A549 (cell line): ENCODE results near the gene STIM1. TPM values are rescaled to one million over a fixed set of nuclear protein-coding genes. Genes with fewer than 3 reads are reported as not detected.

Experiments used
- ATAC-seq, 2 experiments: fragments of 200-7000 bp in 1 of 2; fragments of >200 bp in 1 of 2; cut with Nextera tagmentation in 1 of 2; cut with Tn5 transposase in 1 of 2; 3 replicates each; pipeline versions ENCODE4 v1.8.0 to v1.9.1; 2018 to 2020; ENCODE audit warnings: mild to moderate bottlenecking in 1 of 2, moderate library complexity in 1 of 2
- CTCF ChIA-PET: fragments of 300-600 bp; sonication (Branson Sonifier 250); formaldehyde crosslinking; extraction: SDS; loops from one replicate; lab custom pipeline; 2021; ENCODE audit warnings: antibody characterized with exemption, inconsistent platforms; lab: Yijun Ruan, JAX
- POLR2A ChIA-PET: fragments of 350-600 bp; formaldehyde crosslinking; extraction: SDS; loops from one replicate; lab custom pipeline; 2021; ENCODE audit warnings: antibody characterized with exemption, inconsistent platforms; lab: Yijun Ruan, JAX
- DNase-seq, 2 experiments: peaks; one replicate each; pipeline versions ENCODE4 v3.0.0 to v3.0.0-alpha.2; 2011 to 2016; ENCODE audit warnings: low read depth in 1 of 2, low spot score in 1 of 2
- FAIRE-seq: peaks from 2 replicates; lab custom pipeline; 2011; peaks lifted over from hg19 to GRCh38; lab: Jason Lieb, UNC
- H3K27ac ChIP-seq, 2 experiments: fragments of >200 bp; sonication (Bioruptor Twin); formaldehyde crosslinking; 3 replicates each; pipeline ENCODE4 v1.5.1; 2016 to 2017
- H3K4me1 ChIP-seq: fragments of >200 bp; sonication (Bioruptor Twin); formaldehyde crosslinking; 3 replicates; pipeline ENCODE4 v1.6.1; 2016
- H3K4me2 ChIP-seq: fragments of >200 bp; sonication (Bioruptor Twin); formaldehyde crosslinking; 3 replicates; pipeline ENCODE4 v1.6.1; 2016
- H3K4me3 ChIP-seq: fragments of >200 bp; sonication (Bioruptor Twin); formaldehyde crosslinking; 3 replicates; pipeline ENCODE4 v1.5.1; 2016
- H3K9me3 ChIP-seq: fragments of >200 bp; sonication (Bioruptor Twin); formaldehyde crosslinking; 3 replicates; pipeline ENCODE4 v1.6.1; 2016
- BCL3 ChIP-seq: fragments of >200 bp; sonication (Bioruptor Twin); formaldehyde crosslinking; IDR thresholded peaks from 3 replicates; pipeline ENCODE4 v1.6.1; 2016
- CBX2 ChIP-seq: fragments of 200-600 bp; sonication (generic); IDR thresholded peaks from 2 replicates; pipeline ENCODE4 v1.6.1; 2016; ENCODE audit warnings: low read depth, mild to moderate bottlenecking, borderline replicate concordance
- CBX8 ChIP-seq: fragments of 200-600 bp; sonication (generic); IDR thresholded peaks from 2 replicates; pipeline ENCODE4 v1.6.1; 2016
- CEBPB ChIP-seq, 2 experiments: fragments of >200 bp in 1 of 2; sonication (Bioruptor Twin) in 1 of 2; formaldehyde crosslinking in 1 of 2; IDR thresholded peaks; 2 replicates each; pipeline ENCODE4 v1.6.1; 2012 to 2016
- CHD2 ChIP-seq: fragments of 150-350 bp; IDR thresholded peaks from 2 replicates; pipeline ENCODE4 v1.6.1; 2014; ENCODE audit warnings: low read length; ENCODE audit not compliant: partially characterized antibody
- CTCF ChIP-seq: fragments of >200 bp; sonication (Bioruptor Twin); formaldehyde crosslinking; IDR thresholded peaks from 3 replicates; pipeline ENCODE4 v1.5.1; 2016
- E2F6 ChIP-seq: IDR thresholded peaks from 2 replicates; pipeline ENCODE4 v1.6.1; 2012; ENCODE audit warnings: low read depth, borderline replicate concordance
- EHF ChIP-seq: fragments of 250-450 bp; sonication (Bioruptor Pico); IDR thresholded peaks from 2 replicates; pipeline ENCODE4 v1.5.0; 2020; ENCODE audit warnings: mild to moderate bottlenecking
- ESRRA ChIP-seq: fragments of 150-350 bp; IDR thresholded peaks from 2 replicates; pipeline ENCODE4 v1.6.1; 2014; ENCODE audit warnings: mild to moderate bottlenecking, low read length, borderline replicate concordance
- FOSL2 ChIP-seq, 2 experiments: fragments of 450-650 bp in 1 of 2; fragments of >200 bp in 1 of 2; sonication (Bioruptor Twin) in 1 of 2; formaldehyde crosslinking; IDR thresholded peaks; 2 replicates each; pipeline versions ENCODE4 v1.5.0 to v1.6.1; 2016 to 2020; ENCODE audit warnings: mild to moderate bottlenecking in 1 of 2, moderate library complexity in 1 of 2
- GATA3 ChIP-seq: IDR thresholded peaks from 2 replicates; pipeline ENCODE4 v1.6.1; 2012; ENCODE audit warnings: borderline replicate concordance
- HES2 ChIP-seq: fragments of >200 bp; sonication (Bioruptor Twin); formaldehyde crosslinking; IDR thresholded peaks from 2 replicates; pipeline ENCODE4 v1.6.1; 2016
- HEYL ChIP-seq: fragments of 250-450 bp; sonication (Bioruptor Pico); IDR thresholded peaks from 2 replicates; pipeline ENCODE4 v1.8.0; 2021; ENCODE audit warnings: mild to moderate bottlenecking, moderate library complexity
- HOXA7 ChIP-seq: fragments of 250-450 bp; sonication (Bioruptor Pico); IDR thresholded peaks from 2 replicates; pipeline ENCODE4 v1.5.0; 2020; ENCODE audit warnings: mild to moderate bottlenecking, moderate library complexity
- HOXB5 ChIP-seq: fragments of 250-450 bp; sonication (Bioruptor Pico); IDR thresholded peaks from 2 replicates; pipeline ENCODE4 v1.5.0; 2020; ENCODE audit warnings: mild to moderate bottlenecking, moderate library complexity
- JUN ChIP-seq, 2 experiments: fragments of >200 bp; sonication (Bioruptor Twin); formaldehyde crosslinking; IDR thresholded peaks; 2 replicates in 1 of 2; 3 replicates in 1 of 2; pipeline ENCODE4 v1.6.1; 2016 to 2017
- KDM1A ChIP-seq: fragments of 200-600 bp; sonication (generic); IDR thresholded peaks from 2 replicates; pipeline ENCODE4 v1.6.1; 2016; ENCODE audit warnings: low read depth, mild to moderate bottlenecking
- MYC ChIP-seq: IDR thresholded peaks from 2 replicates; pipeline ENCODE4 v1.6.1; 2012; ENCODE audit warnings: mild to moderate bottlenecking, inconsistent platforms, low read length, improper control_type of control experiment, borderline replicate concordance
- NFE2L2 ChIP-seq: fragments of 150-350 bp; conservative IDR thresholded peaks from 2 replicates; pipeline ENCODE4 v1.6.1; 2014; ENCODE audit warnings: low read length
- NPAS2 ChIP-seq: fragments of 250-450 bp; sonication (Bioruptor Pico); IDR thresholded peaks from 2 replicates; pipeline ENCODE4 v1.8.0; 2022; ENCODE audit warnings: mild to moderate bottlenecking, moderate library complexity, borderline replicate concordance
- NR3C1 ChIP-seq: fragments of >200 bp; sonication (Bioruptor Twin); formaldehyde crosslinking; IDR thresholded peaks from 3 replicates; pipeline ENCODE4 v1.6.1; 2017
- PHF8 ChIP-seq: fragments of 200-600 bp; sonication (generic); IDR thresholded peaks from 2 replicates; pipeline ENCODE4 v1.6.1; 2016; ENCODE audit warnings: low read depth, mild to moderate bottlenecking, antibody characterized with exemption, moderate library complexity, borderline replicate concordance
- POLR2A ChIP-seq: IDR thresholded peaks from 2 replicates; pipeline ENCODE4 v1.6.1; 2012; ENCODE audit warnings: mild to moderate bottlenecking, low read length
- RARB ChIP-seq: fragments of 250-450 bp; sonication (Bioruptor Pico); IDR thresholded peaks from 2 replicates; pipeline ENCODE4 v1.8.0; 2021; ENCODE audit warnings: mild to moderate bottlenecking, moderate library complexity
- REST ChIP-seq: fragments of 200-600 bp; sonication (generic); IDR thresholded peaks from 2 replicates; pipeline ENCODE4 v1.6.1; 2016; ENCODE audit warnings: antibody characterized with exemption, mild to moderate bottlenecking, moderate library complexity
- RFX5 ChIP-seq: fragments of 450-650 bp; IDR thresholded peaks from 2 replicates; pipeline ENCODE4 v1.7.1; 2014; ENCODE audit warnings: antibody characterized with exemption, mild to moderate bottlenecking, moderate library complexity
- SMC3 ChIP-seq: fragments of >200 bp; sonication (Bioruptor Twin); formaldehyde crosslinking; IDR thresholded peaks from 3 replicates; pipeline ENCODE4 v1.6.1; 2018; ENCODE audit warnings: inconsistent platforms
- SREBF2 ChIP-seq: fragments of 450-650 bp; IDR thresholded peaks from 2 replicates; pipeline ENCODE4 v1.6.1; 2014; ENCODE audit warnings: mild to moderate bottlenecking, moderate library complexity
- TFCP2L1 ChIP-seq: fragments of 250-450 bp; sonication (Bioruptor Pico); IDR thresholded peaks from 2 replicates; pipeline ENCODE4 v1.5.0; 2021; ENCODE audit warnings: mild to moderate bottlenecking
- TP53 ChIP-seq: fragments of 250-450 bp; sonication (Bioruptor Pico); IDR thresholded peaks from 2 replicates; pipeline ENCODE4 v1.5.0; 2021; ENCODE audit warnings: mild to moderate bottlenecking, moderate library complexity
- ZFP36 ChIP-seq: fragments of 450-650 bp; IDR thresholded peaks from 2 replicates; pipeline ENCODE4 v1.6.1; 2014; ENCODE audit warnings: borderline replicate concordance; ENCODE audit not compliant: partially characterized antibody
- ZNF302 ChIP-seq: fragments of 250-450 bp; sonication (Bioruptor Pico); IDR thresholded peaks from 2 replicates; pipeline ENCODE4 v1.9.0; 2021; ENCODE audit warnings: inconsistent platforms, mild to moderate bottlenecking, moderate library complexity
- WGBS: methylation state at CpG from one replicate; pipeline ENCODE4 v1.1.6; 2017; ENCODE audit errors: missing lambda C conversion rate; 5-methylcytosine and 5-hydroxymethylcytosine counted together
- polyA plus RNA-seq, 4 experiments: library from polyadenylated mRNA; depleted of rRNA in 3 of 4; stranded (reverse); fragments of >200 nt; fragmentation: RNase III in 1 of 4; extraction: RNeasy Plus Mini Kit Qiagen cat#74134 plus additional on column Dnase treatment in 1 of 4; gene quantifications; 2 replicates in 3 of 4; 3 replicates in 1 of 4; pipeline ENCODE4 v1.2.3, GENCODE V29; 2011 to 2017
- TF ChIP-seq, protein P1 (sequence below): IDR thresholded peaks from 2 replicates; pipeline ENCODE4 v1.6.1; 2012

The STIM1 gene
- polyA plus RNA-seq, 2 of the 4 experiments (the other 2 are of a cell fraction) = 35.2 to 38.7 TPM

DNA sequence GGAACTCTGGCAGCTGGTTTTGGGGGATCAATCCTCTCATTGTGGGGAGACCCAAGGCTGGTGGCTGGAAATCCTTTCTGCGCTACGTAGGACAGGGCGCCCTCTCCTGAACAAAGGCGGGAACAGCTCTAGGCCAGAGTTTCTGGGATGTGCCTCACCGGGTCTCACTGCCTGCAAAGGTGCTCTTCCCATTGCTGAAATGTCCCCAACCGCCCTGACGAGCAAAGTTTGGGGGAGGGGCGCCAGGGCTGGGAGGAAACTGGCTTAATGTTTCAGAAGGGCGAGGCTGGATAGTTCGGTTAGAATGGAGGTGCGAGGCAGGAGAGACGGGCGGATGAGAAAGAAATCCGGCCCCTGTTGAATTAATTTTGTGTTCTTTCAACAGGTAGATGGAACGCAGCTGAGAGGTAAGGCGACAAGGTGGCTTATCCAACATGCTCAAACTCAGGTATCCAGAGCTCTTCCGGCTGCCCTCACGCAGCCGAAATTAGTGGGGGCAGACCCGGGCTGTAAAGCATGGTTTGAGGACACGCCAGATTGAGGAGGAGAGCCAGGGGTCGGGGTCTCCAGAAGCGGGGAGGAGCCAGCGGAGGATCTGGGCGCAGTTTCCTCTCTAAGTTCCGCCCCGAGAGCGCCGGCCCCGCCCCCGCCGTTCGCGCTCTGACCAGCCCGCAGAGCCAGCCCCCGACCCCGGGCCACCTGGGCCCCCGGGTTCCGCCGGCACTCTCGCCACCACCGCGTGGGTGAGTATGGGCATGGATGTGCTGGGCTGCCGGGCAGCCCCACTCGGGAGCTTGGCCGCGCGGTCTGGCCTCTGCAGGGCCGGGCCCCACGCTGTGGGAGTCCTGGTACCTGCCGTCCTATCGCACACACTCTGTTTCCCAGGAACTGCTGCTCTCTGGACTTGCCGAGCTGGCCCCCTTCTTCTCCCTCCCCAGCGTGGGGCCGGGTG is 47.3 kb upstream of the STIM1 start, which contains the start of gene PGAP2:
Gene PGAP2, plus strand, starts transcription at position 652 of the 952 bp plus-strand sequence. CDS start 2,700 bp downstream, outside the sequence.
- H3K4me3 ChIP-seq = peak within 1 kb of the TSS; percentile 79
- 4% methylated on average over 36 of the region's 55 CpGs for WGBS
- FAIRE-seq = no peak
- peak; percentile 84 to 89 for ATAC-seq
- DNase-seq = peak; percentile 73 to 93
- ChIA-PET POLR2A (interaction anchor here (0.9 to 3.4 kb wide), 4 partner anchors 10 to 33 kb away, joined by 4 to 23 read pairs (median 8); partner anchors contain the start of genes NUP98 and RHOG), CTCF (interaction anchor here (0.6 to 7.2 kb wide), 38 partner anchors 9 to 373 kb away, joined by 3 to 66 read pairs (median 4); partner anchors contain the start of genes NUP98 and RHOG)
- H3K27ac ChIP-seq = peak within 1 kb of the TSS; percentile 80 to 90
- H3K4me1 ChIP-seq = 0 out of 3 replicates have a peak, but pooled peaks cover 8% of the 10 kb centered on the region
- H3K9me3 ChIP-seq = no peaks in the 10 kb centered on the region
- peak within 1 kb of the TSS; percentile 95 for H3K4me2 ChIP-seq
- TF ChIP-seq HES2 = no peak
- no peak for TF ChIP-seq RARB (CRISPR knock-in tag)
- TF ChIP-seq SMC3 = peak; percentile 45
- TF ChIP-seq FOSL2 (IDR thresholded peaks at IDR 0.05) = no peak
- no peak for TF ChIP-seq FOSL2 (CRISPR knock-in tag; IDR thresholded peaks at IDR 0.05)
- TF ChIP-seq SREBF2 = no peak
- no peak for TF ChIP-seq HEYL (CRISPR knock-in tag)
- TF ChIP-seq, protein P1, sequence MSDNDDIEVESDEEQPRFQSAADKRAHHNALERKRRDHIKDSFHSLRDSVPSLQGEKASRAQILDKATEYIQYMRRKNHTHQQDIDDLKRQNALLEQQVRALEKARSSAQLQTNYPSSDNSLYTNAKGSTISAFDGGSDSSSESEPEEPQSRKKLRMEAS = no peak; the same call in 1 of the 2 replicates
- TF ChIP-seq JUN (IDR thresholded peaks at IDR 0.05) = 0 out of 5 replicates have a peak, but pooled peaks of 1 of the 2 experiments have one; percentile 3
- no peak for TF ChIP-seq ZFP36
- TF ChIP-seq CBX8 = no peak
- TF ChIP-seq GATA3 = no peak
- TF ChIP-seq NFE2L2 = no peak
- TF ChIP-seq ZNF302 (CRISPR knock-in tag) = no peak
- TF ChIP-seq CBX2 = no peak
- no peak for TF ChIP-seq CHD2
- TF ChIP-seq ESRRA = no peak
- TF ChIP-seq MYC = no peak
- no peak for TF ChIP-seq HOXA7 (CRISPR knock-in tag)
- no peak for TF ChIP-seq CEBPB (IDR thresholded peaks at IDR 0.05)
- TF ChIP-seq TP53 (CRISPR knock-in tag) = no peak
- no peak for TF ChIP-seq RFX5
- no peak for TF ChIP-seq HOXB5
- 0 out of 2 replicates have a peak, but pooled peaks have one; percentile 16 for TF ChIP-seq POLR2A
- TF ChIP-seq TFCP2L1 (CRISPR knock-in tag) = no peak
- peak; percentile 61 for TF ChIP-seq CTCF
- no peak for TF ChIP-seq BCL3
- no peak for TF ChIP-seq KDM1A
- no peak for TF ChIP-seq EHF
- TF ChIP-seq NR3C1 = no peak
- TF ChIP-seq PHF8 = no peak
- no peak for TF ChIP-seq REST
- TF ChIP-seq NPAS2 (CRISPR knock-in tag) = no peak
- no peak for TF ChIP-seq E2F6
